Stomach (tissue), 9 donors: ENCODE data around the gene AJM1. TPM values are rescaled to one million over a fixed set of nuclear protein-coding genes. Genes with fewer than 3 reads are reported as not detected.
A peak's percentile ranks its signal among the peaks of the same experiment; 100 is the strongest.

Experiments used
- DNase-seq, 2 donors: peaks; one replicate each; pipeline versions ENCODE4 v3.0.0 to v3.0.0-alpha.2; 2013 to 2019
- H3K27ac ChIP-seq, 5 donors: fragments of 200-600 bp in 4 of 5; sonication (generic) in 4 of 5; one replicate each; pipeline ENCODE4 v1.5.1; 2013 to 2019; ENCODE audit warnings: mild to moderate bottlenecking in 1 of 5, moderate library complexity in 1 of 5
- H3K27me3 ChIP-seq, 3 donors: fragments of 200-600 bp; sonication (generic); one replicate each; pipeline ENCODE4 v1.5.1; 2017 to 2019; ENCODE audit warnings: mixed run types in 1 of 3
- H3K36me3 ChIP-seq, 4 donors: fragments of 200-600 bp; sonication (generic); 1 replicate in 3 of 4; 2 replicates in 1 of 4; pipeline ENCODE4 v1.5.1; 2016 to 2019
- H3K4me1 ChIP-seq, 4 donors: fragments of 200-600 bp; sonication (generic); one replicate each; pipeline ENCODE4 v1.5.1; 2016 to 2019
- H3K4me3 ChIP-seq, 4 donors: fragments of 200-600 bp; sonication (generic) in 3 of 4; one replicate each; pipeline ENCODE4 v1.5.1; 2016 to 2019; ENCODE audit warnings: mild to moderate bottlenecking in 1 of 4
- H3K9me3 ChIP-seq, 4 donors: fragments of 200-600 bp; sonication (generic); one replicate each; pipeline ENCODE4 v1.5.1; 2016 to 2019
- CTCF ChIP-seq, 7 experiments: fragments of 450-650 bp in 4 of 7; fragments of 200-600 bp in 3 of 7; sonication (generic) in 3 of 7; IDR thresholded peaks; one replicate each; pipeline ENCODE4 v1.5.1; 2016 to 2019; ENCODE audit warnings: antibody characterized with exemption in 7 of 7, control low read depth in 2 of 7, mild to moderate bottlenecking in 1 of 7
- EP300 ChIP-seq: sonication (generic); formaldehyde crosslinking; IDR thresholded peaks from one replicate; pipeline ENCODE4 v1.6.1; 2017; ENCODE audit warnings: antibody characterized with exemption
- POLR2A ChIP-seq, 4 donors: fragments of 450-650 bp; IDR thresholded peaks; one replicate each; pipeline ENCODE4 v1.6.1; 2016; ENCODE audit warnings: antibody characterized with exemption in 4 of 4, control low read depth in 2 of 4, mild to moderate bottlenecking in 1 of 4, moderate library complexity in 1 of 4
- POLR2AphosphoS5 ChIP-seq, 3 donors: sonication (generic); formaldehyde crosslinking; IDR thresholded peaks; one replicate each; pipeline ENCODE4 v1.6.1; 2016; ENCODE audit warnings: antibody characterized with exemption in 3 of 3
- WGBS, 5 donors: extraction: QIAGEN DNeasy Blood & Tissue Kit in 3 of 5; methylation state at CpG; one replicate each; pipeline versions ENCODE4 v1.1.5 to v1.1.7; 2013 to 2018; 5-methylcytosine and 5-hydroxymethylcytosine counted together
- intact Hi-C: fragments of 100-400 bp; cut with DNase I; formaldehyde crosslinking; loops from one replicate; pipeline ENCODE4 v1.15.1; 2023; ENCODE audit warnings: low total_unique reads
- polyA plus RNA-seq, 3 donors: library from polyadenylated mRNA; stranded (reverse); fragments of 200-250 nt; gene quantifications; one replicate each; pipeline ENCODE4 v1.2.3, GENCODE V29; 2013
- total RNA-seq, 5 donors: library from RNA; depleted of rRNA; stranded (reverse); fragments of >200 nt; gene quantifications; one replicate each; pipeline versions ENCODE4 v1.1.0 to v1.2.3, GENCODE V29; 2014 to 2016
- donor health status: healthy with polysubstance abuse.
- donor health status: Bipolar disorder and iron deficiency.
- donor health status: healthy.

Gene AJM1
- total and polyA plus RNA-seq, 8 donors, result 0.46 to 37.4 (median 2.6) TPM

GRCh38 chr9:136804509-136805206 is 37.6 kb upstream of the AJM1 start:
- Histone ChIP-seq H3K4me3 (no peak overlapping the region), H3K9me3 (no peaks in the 10 kb centered on the region), H3K27ac (no peak overlapping the region), H3K36me3 (peaks cover 0 to 17% (median 3%) of the 10 kb centered on the region in 4 donors), H3K4me1 (peaks cover 37 to 52% (median 48%) of the 10 kb centered on the region in 4 donors), H3K27me3 (peaks cover 2 to 31% (median 17%) of the 10 kb centered on the region in 3 donors)
- no peak for DNase-seq
- 86 to 96% (median 90%) methylated on average over 12 to 20 of the region's 20 CpGs for WGBS, 5 donors
- intact Hi-C loops, result no loop called here
- TF ChIP-seq CTCF (IDR thresholded peaks at IDR 0.05), result no peak
- TF ChIP-seq POLR2A (IDR thresholded peaks at IDR 0.05), result no peak
- no peak for TF ChIP-seq EP300
- no peak for TF ChIP-seq POLR2AphosphoS5 (IDR thresholded peaks at IDR 0.05)

GRCh38 chr9:136805207-136805740 is 37.0 kb upstream of the AJM1 start:
- Histone ChIP-seq H3K36me3 (peaks cover 0 to 24% (median 3%) of the 10 kb centered on the region in 4 donors), H3K4me1 (peaks cover 37 to 52% (median 48%) of the 10 kb centered on the region in 4 donors), H3K27me3 (peaks cover 0 to 25% (median 11%) of the 10 kb centered on the region in 3 donors), H3K9me3 (no peaks in the 10 kb centered on the region), H3K4me3 (no peak overlapping the region), H3K27ac (no peak overlapping the region)
- TF ChIP-seq CTCF (IDR thresholded peaks at IDR 0.05) (no peak), POLR2A (IDR thresholded peaks at IDR 0.05) (no peak)
- WGBS, 5 donors, result 82 to 93% (median 91%) methylated on average over 9 to 12 of the region's 12 CpGs
- DNase-seq, result no peak
- intact Hi-C loops, result no loop called here

GRCh38 chr9:136806067-136806466 is 36.2 kb upstream of the AJM1 start:
- Histone ChIP-seq H3K27me3 (peaks cover 0 to 17% (median 3%) of the 10 kb centered on the region in 3 donors), H3K9me3 (no peaks in the 10 kb centered on the region), H3K4me3 (no peak overlapping the region), H3K36me3 (peaks cover 0 to 24% (median 7%) of the 10 kb centered on the region in 4 donors), H3K4me1 (peaks cover 30 to 52% (median 46%) of the 10 kb centered on the region in 4 donors), H3K27ac (no peak overlapping the region)
- no peak for DNase-seq
- WGBS, 5 donors, result 89 to 99% (median 97%) methylated on average over 4 to 10 of the region's 10 CpGs
- intact Hi-C loops, result no loop called here
- TF ChIP-seq POLR2AphosphoS5 (IDR thresholded peaks at IDR 0.05), result no peak
- no peak for TF ChIP-seq CTCF (IDR thresholded peaks at IDR 0.05)
- no peak for TF ChIP-seq EP300
- TF ChIP-seq POLR2A (IDR thresholded peaks at IDR 0.05), result no peak

GRCh38 chr9:136806631-136807201 is 35.6 kb upstream of the AJM1 start:
- H3K9me3 ChIP-seq, result no peaks in the 10 kb centered on the region
- intact Hi-C loops, result no loop called here
- peak overlapping the region; percentile 88 to 96 (median 93) for H3K27ac ChIP-seq
- no peak for DNase-seq
- 47 to 65% (median 60%) methylated on average over 12 to 25 of the region's 25 CpGs for WGBS, 5 donors
- H3K4me3 ChIP-seq, result peak overlapping the region; percentile 94 to 100 (median 98)
- TF ChIP-seq EP300 (no peak), POLR2A (IDR thresholded peaks at IDR 0.05) (no peak), POLR2AphosphoS5 (IDR thresholded peaks at IDR 0.05) (no peak), CTCF (IDR thresholded peaks at IDR 0.05) (no peak)
- peaks cover 0 to 24% (median 9%) of the 10 kb centered on the region in 4 donors for H3K36me3 ChIP-seq
- H3K4me1 ChIP-seq, result peaks cover 30 to 52% (median 45%) of the 10 kb centered on the region in 4 donors
- peaks cover 0 to 11% (median 0%) of the 10 kb centered on the region in 3 donors for H3K27me3 ChIP-seq
